Measurements from ENCODE around the gene RBBP8NL. TPM values are rescaled to one million over a fixed set of nuclear protein-coding genes. Genes with fewer than 3 reads are reported as not detected.

RBBP8NL gene
- total RNA-seq, 2 donors from 2014 or later, result not detected

- H3K27ac Mint-ChIP-seq, result no peak overlapping the region
- H3K4me3 Mint-ChIP-seq, result no peak overlapping the region
These were observed 42.0 kb upstream of the RBBP8NL start for GRCh38 chr20:62469352-62469751.

GRCh38 chr20:62466806-62467537, 39.6 kb upstream of the RBBP8NL start:
- H3K4me1 Mint-ChIP-seq, result no peaks in the 10 kb centered on the region
- H3K9me3 ChIP-seq (ENCODE audit: control insufficient read depth, low read length, poor library complexity, severe bottlenecking), result no peaks in the 10 kb centered on the region
- DNase-seq (no peak), ATAC-seq (no peak)
- H3K4me3 Mint-ChIP-seq, result no peak overlapping the region
- H3K27ac Mint-ChIP-seq, result no peak overlapping the region
- peaks cover 2% of the 10 kb centered on the region for H3K36me3 Mint-ChIP-seq (ENCODE audit: low read depth)
- peaks cover 19% of the 10 kb centered on the region for H3K27me3 Mint-ChIP-seq

More at GRCh38 chr20:62469352-62469751, 42.0 kb upstream of the RBBP8NL start:
- ATAC-seq (no peak), DNase-seq (no peak)
- no peaks in the 10 kb centered on the region for H3K9me3 ChIP-seq (ENCODE audit: control insufficient read depth, low read length, poor library complexity, severe bottlenecking)
- Mint-ChIP-seq H3K4me1 (no peaks in the 10 kb centered on the region), H3K27me3 (peaks cover 33% of the 10 kb centered on the region), H3K36me3 (ENCODE audit: low read depth) (peaks cover 2% of the 10 kb centered on the region)

- no peaks in the 10 kb centered on the region for H3K4me1 Mint-ChIP-seq
- H3K36me3 Mint-ChIP-seq (ENCODE audit: low read depth), result peaks cover 2% of the 10 kb centered on the region
- ATAC-seq, result no peak
These were observed 38.9 kb upstream of the RBBP8NL start for GRCh38 chr20:62466072-62466760.

DNA sequence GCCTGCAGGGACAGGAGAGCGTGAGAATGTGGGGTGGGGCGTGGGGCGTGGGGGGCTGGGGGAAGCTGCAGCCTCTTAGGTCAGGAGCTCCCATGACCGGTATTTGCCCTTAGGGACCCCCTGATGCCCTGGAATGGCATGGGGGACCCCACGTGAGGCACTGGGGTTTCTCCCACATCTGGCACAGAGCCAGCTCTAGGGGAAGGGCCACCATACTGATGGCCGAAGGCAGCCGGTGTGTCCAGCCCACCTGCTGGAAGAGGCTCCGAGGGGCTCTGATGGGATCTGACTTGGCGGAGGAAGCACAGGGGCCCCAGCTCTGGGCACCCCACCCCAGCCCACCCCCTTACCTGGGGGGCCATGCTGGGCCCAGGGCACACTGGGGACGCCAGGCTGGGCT, 37.7 kb upstream of the RBBP8NL start:
- H3K9me3 ChIP-seq (ENCODE audit: control insufficient read depth, low read length, poor library complexity, severe bottlenecking), result no peaks in the 10 kb centered on the region
- ATAC-seq (no peak), DNase-seq (no peak)
- no peaks in the 10 kb centered on the region for H3K4me1 Mint-ChIP-seq
- H3K4me3 Mint-ChIP-seq, result no peak overlapping the region
- peaks cover 10% of the 10 kb centered on the region for H3K27me3 Mint-ChIP-seq
- H3K27ac Mint-ChIP-seq, result no peak overlapping the region
- H3K36me3 Mint-ChIP-seq (ENCODE audit: low read depth), result peaks cover 1% of the 10 kb centered on the region

More at GRCh38 chr20:62466072-62466760, 38.9 kb upstream of the RBBP8NL start:
- H3K9me3 ChIP-seq (ENCODE audit: control insufficient read depth, low read length, poor library complexity, severe bottlenecking), result no peaks in the 10 kb centered on the region
- H3K4me3 Mint-ChIP-seq, result no peak overlapping the region
- no peak for DNase-seq
- no peak overlapping the region for H3K27ac Mint-ChIP-seq
- peaks cover 16% of the 10 kb centered on the region for H3K27me3 Mint-ChIP-seq

GRCh38 chr20:62464425-62464770, 37.1 kb upstream of the RBBP8NL start:
- no peaks in the 10 kb centered on the region for H3K9me3 ChIP-seq (ENCODE audit: control insufficient read depth, low read length, poor library complexity, severe bottlenecking)
- ATAC-seq (no peak), DNase-seq (no peak)
- Mint-ChIP-seq H3K27me3 (peaks cover 4% of the 10 kb centered on the region), H3K36me3 (ENCODE audit: low read depth) (no peaks in the 10 kb centered on the region), H3K4me3 (no peak overlapping the region), H3K4me1 (no peaks in the 10 kb centered on the region), H3K27ac (no peak overlapping the region)

- Mint-ChIP-seq H3K36me3 (ENCODE audit: low read depth) (no peaks in the 10 kb centered on the region), H3K4me1 (no peaks in the 10 kb centered on the region), H3K4me3 (no peak overlapping the region), H3K27ac (no peak overlapping the region), H3K27me3 (no peaks in the 10 kb centered on the region)
- DNase-seq, result no peak
- no peaks in the 10 kb centered on the region for H3K9me3 ChIP-seq (ENCODE audit: control insufficient read depth, low read length, poor library complexity, severe bottlenecking)
- no peak for ATAC-seq
These were observed 36.5 kb upstream of the RBBP8NL start for GRCh38 chr20:62463651-62464424.

DNA sequence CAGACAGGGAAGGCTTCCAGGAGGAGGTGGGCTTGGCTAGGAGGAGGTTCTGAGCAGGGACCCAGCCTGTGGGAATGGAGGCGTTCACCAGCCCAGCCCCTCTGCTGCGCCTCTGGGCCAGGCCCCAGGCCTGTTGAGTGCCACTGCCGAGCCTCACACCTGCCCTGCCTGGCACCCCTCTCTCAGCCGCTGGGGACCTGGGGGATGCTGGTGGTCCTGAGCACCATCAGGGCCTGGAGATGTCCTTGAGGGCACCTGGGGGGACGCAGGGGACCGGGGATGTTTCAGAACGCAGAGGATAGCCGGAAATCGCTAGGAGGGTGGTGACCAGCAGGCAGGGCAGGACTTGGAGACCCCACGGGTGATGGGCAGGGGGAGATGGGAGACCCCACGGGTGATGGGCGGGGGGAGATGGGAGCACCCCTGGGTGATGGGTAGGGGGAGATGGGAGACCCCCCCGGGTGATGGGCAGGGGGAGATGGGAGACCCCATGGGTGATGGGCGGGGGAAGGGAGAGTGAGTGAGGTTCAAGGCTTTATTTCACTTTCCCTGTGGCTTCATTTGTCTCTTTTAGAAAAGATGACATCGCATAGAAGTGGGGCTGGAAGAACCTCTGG, 35.7 kb upstream of the RBBP8NL start:
- Mint-ChIP-seq H3K27ac (no peak overlapping the region), H3K36me3 (ENCODE audit: low read depth) (no peaks in the 10 kb centered on the region), H3K4me1 (no peaks in the 10 kb centered on the region), H3K27me3 (peaks cover 2% of the 10 kb centered on the region), H3K4me3 (no peak overlapping the region)
- H3K9me3 ChIP-seq (ENCODE audit: control insufficient read depth, low read length, poor library complexity, severe bottlenecking), result no peaks in the 10 kb centered on the region
- no peak for ATAC-seq
- no peak for DNase-seq

DNA sequence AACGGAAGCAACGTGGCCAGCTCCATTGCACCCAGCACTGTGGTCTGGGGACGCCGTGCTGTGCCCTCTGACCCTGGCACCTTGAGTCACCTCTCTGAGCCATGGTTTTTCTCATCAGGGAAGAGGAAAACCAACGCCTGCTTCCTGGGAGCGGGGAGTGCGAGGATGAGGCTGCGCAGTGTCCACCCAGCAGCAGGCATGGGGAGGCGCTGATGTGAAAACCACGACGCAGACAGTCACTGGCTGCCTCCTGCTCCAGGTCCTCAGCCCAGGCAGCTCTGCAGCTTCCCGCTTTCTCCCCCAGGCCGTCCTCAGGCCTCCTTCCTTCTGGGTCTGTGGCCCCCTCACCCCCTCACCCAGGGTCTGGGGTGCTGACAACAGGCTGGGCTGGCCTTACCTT, 34.5 kb upstream of the RBBP8NL start:
- no peaks in the 10 kb centered on the region for H3K4me1 Mint-ChIP-seq

GRCh38 chr20:62461157-62461556, 33.8 kb upstream of the RBBP8NL start:
- peaks cover 14% of the 10 kb centered on the region for H3K27me3 Mint-ChIP-seq
- H3K27ac Mint-ChIP-seq, result no peak overlapping the region
- H3K4me1 Mint-ChIP-seq, result no peaks in the 10 kb centered on the region
- no peak overlapping the region for H3K4me3 Mint-ChIP-seq
- DNase-seq (no peak), ATAC-seq (no peak)
- no peaks in the 10 kb centered on the region for H3K36me3 Mint-ChIP-seq (ENCODE audit: low read depth)
- no peaks in the 10 kb centered on the region for H3K9me3 ChIP-seq (ENCODE audit: control insufficient read depth, low read length, poor library complexity, severe bottlenecking)

More for the DNA sequence above, 34.5 kb upstream of the RBBP8NL start:
- Mint-ChIP-seq H3K27ac (no peak overlapping the region), H3K4me3 (no peak overlapping the region), H3K27me3 (peaks cover 11% of the 10 kb centered on the region), H3K36me3 (ENCODE audit: low read depth) (no peaks in the 10 kb centered on the region)
- H3K9me3 ChIP-seq (ENCODE audit: control insufficient read depth, low read length, poor library complexity, severe bottlenecking), result no peaks in the 10 kb centered on the region
- no peak for ATAC-seq
- DNase-seq, result no peak

GRCh38 chr20:62460678-62461077, 33.3 kb upstream of the RBBP8NL start:
- H3K9me3 ChIP-seq (ENCODE audit: control insufficient read depth, low read length, poor library complexity, severe bottlenecking), result no peaks in the 10 kb centered on the region
- no peak overlapping the region for H3K27ac Mint-ChIP-seq
- H3K27me3 Mint-ChIP-seq, result peaks cover 15% of the 10 kb centered on the region
- no peak for DNase-seq
- ATAC-seq, result no peak
- no peak overlapping the region for H3K4me3 Mint-ChIP-seq
- no peaks in the 10 kb centered on the region for H3K36me3 Mint-ChIP-seq (ENCODE audit: low read depth)
- H3K4me1 Mint-ChIP-seq, result no peaks in the 10 kb centered on the region

DNA sequence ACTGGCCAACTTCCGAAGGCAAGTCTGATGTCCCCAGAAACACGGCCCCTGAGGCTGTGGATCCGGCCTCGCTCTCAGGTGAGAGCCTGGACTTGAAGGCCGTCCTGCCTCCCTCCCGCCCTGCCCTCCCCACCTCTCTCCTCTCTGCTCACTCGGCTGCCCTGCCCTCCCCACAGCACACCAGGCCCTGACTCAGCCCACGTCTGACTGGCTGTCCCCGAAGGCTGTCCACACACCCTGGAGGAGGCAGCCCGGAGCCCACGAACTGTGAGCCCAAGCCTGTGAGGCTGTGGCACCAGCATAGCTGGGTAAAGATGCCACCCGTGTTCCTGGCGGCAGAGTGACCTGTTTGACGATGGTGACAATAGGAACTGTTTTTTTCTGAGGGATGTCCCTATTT, 32.1 kb upstream of the RBBP8NL start:
- Mint-ChIP-seq H3K27ac (no peak overlapping the region), H3K36me3 (ENCODE audit: low read depth) (no peaks in the 10 kb centered on the region), H3K27me3 (peaks cover 15% of the 10 kb centered on the region), H3K4me3 (no peak overlapping the region), H3K4me1 (peaks cover 2% of the 10 kb centered on the region)
- no peak for ATAC-seq
- DNase-seq, result no peak
- no peaks in the 10 kb centered on the region for H3K9me3 ChIP-seq (ENCODE audit: control insufficient read depth, low read length, poor library complexity, severe bottlenecking)

DNA sequence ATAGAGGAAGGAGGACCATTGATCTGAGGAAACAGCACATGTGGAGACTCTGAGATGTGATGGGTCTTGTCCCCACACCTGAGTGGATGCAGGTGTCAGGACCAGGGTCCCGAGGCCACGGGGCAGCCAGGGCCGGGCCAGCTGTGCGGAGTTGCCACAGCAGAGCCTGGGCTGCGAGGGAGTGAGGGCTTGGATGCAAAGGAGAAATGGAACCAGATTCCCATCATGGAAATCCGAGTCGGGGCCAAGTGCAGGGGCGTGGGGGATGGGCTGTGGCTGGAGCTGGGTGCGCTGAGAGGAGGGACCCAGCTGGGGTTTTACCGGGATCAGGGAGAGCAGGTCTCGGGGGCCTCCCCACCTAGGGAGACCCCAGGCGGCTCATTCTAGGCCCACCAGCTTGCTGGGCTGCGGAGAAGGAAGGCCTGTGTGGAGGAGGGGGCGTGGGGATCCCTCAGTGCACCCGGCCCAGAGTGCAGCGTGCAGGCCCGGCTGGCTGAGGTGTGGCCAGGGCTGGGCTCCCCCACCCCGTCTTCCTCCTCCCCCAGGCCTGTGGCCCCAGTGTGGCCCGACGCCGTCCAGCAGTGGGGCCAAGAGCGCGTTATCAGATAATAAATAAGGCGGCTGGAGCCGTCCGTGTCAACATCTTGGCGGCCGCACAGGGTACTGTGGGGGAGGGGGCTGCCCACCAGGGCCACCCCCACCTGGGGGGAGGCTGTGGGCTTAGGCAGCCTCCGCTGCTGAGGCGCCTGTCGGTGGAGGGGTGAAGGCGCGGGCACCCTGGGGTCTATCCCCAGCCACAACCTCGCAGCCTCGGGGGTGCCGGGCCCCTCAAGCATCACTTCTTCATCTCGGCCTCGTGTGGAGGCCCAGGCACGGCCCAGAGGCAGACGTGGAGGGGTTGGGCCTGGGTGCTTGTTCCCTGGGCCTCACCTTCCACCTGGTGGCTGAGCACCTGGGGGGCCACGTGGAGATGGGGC, 31.2 kb upstream of the RBBP8NL start:
- no peak for DNase-seq
- H3K9me3 ChIP-seq (ENCODE audit: control insufficient read depth, low read length, poor library complexity, severe bottlenecking), result no peaks in the 10 kb centered on the region
- Mint-ChIP-seq H3K36me3 (ENCODE audit: low read depth) (no peaks in the 10 kb centered on the region), H3K27ac (no peak overlapping the region), H3K4me1 (peaks cover 2% of the 10 kb centered on the region), H3K4me3 (no peak overlapping the region), H3K27me3 (peaks cover 22% of the 10 kb centered on the region)
- ATAC-seq, result no peak

Data from T-helper 17 cell (primary cell).